Endometrium (tissue), 2 donors: ENCODE results near the gene COMMD7.

ENCODE experiments used
- FAIRE-seq: peaks from 2 replicates; lab custom pipeline; 2012; peaks lifted over from hg19 to GRCh38; lab: Jason Lieb, UNC
- donor health status: control.
- donor health status: control.

Gene COMMD7

DNA sequence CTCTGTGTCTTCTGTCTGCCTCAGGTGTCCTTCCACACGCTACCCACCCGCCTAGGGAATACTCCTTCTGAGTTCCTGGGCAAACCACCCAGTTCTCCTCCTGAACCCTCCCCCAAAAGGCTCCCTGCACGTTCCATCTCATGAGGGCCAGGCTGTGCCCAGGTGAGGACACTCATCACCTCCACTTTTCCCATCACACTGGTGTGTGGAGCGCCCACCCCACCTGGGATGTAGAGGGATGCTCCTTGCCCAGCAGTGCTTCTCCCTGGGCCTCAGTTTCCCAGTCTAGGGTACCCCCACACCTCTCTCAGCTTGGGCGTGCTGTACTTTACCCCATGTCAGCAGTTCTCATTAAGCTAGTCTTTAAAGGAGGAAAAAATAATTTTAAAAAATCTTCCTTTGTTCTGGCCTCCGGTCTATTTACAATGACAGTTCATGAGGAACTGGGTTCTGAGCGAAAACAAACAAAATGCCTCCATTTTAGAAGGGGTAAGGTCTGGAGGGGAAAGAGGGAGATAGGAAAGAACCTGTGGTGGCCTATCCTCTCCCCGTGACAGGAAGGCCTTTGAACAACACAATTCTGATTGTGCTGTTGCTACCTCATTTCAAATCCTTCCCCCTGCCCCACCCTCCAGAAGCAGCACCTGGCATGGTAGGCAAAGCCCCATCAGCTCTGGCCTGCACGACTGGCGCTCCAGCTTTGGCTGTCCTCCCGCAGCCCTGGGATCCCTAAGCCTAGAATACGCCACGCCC lies 67.9 kb downstream of the COMMD7 start:
- FAIRE-seq = no peak

DNA sequence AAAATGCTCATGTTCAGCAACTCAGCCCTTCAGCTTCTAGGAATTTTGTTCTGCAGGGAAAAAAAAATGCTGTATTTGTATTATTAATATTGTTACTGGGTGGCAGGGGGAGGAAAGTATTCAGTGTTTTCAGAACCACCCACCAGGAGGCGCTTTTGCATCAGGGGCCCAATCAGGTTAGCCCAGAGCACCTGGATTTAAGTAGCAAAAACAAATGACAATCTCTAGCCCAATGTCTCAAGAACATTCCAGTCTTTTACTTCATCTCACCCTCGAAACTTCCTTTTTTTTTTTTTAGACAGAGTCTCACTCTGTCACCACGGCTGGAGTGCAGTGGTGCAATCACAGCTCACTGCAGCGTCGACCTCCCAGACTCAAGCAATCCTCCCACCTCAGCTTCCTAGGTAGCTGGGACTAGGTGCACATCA lies 68.9 kb downstream of the COMMD7 start:
- FAIRE-seq = no peak

DNA sequence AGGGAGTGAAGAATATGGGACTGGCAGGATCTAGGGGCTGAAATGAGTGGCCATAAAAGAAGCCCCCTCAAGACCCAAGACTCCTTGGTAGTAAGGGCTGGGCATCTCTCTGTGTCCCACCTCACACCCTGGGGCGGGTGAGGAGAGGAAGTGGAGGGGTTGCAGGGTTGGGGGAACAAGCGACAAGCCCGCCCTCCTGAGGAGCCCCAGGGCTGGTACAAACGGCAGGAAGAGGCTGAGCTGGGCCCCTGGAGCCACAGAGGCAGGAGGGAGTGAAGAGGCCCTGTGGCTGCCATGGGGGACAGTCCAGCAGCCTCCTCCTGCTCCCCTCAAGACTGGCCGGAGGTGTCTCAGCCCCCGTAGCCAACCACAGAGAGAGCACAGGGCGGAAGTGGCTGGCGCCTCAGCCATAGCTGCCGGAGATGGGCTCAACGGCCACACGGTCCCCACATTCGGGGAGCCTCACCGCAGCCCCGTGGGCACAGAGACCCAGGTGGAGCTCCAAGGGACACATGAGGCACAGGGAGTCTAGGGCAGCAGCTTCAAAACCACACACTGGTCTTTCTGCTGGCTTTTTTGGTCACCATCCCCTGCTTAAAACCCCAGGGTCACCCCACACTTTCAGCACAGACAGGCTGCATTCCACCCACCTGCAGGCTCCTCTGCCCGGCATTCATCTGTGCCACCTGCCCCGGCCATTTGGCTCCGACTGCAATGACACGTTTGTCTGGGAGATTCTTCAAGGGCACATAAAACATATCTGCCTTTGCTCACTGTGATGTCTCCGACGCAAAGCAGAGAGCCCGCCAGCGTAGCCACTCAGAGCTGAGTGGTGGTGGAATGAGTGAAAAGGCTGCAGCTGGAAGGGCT lies 70.0 kb downstream of the COMMD7 start:
- FAIRE-seq = no peak

DNA sequence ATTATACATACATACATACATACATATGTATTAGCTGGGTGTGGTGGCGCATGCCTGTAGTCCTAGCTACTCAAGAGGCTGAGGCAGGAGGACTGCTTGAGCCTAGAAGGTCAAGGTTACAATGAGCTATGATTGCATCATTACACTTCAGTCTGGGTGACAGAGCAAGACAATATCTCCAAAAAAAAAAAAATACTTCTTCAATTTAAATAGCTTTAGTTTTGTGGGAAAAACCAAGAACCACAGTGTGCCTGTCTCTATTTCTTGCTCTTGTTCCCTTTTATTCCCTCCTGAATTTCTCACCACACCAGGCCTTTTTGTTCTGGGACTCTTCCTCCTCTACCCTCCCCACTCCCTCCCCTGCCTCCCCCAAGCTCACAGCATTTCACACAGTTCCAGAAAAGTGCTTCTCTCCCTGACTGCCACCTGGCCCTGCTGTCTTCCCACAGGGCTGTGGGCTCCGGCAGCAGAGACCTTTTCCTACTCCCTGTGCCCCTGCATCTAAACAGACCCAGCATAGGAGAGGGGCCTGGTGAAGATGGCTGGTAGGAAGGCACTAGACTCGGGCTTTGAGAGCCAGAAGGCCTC lies 70.8 kb downstream of the COMMD7 start:
- no peak for FAIRE-seq

DNA sequence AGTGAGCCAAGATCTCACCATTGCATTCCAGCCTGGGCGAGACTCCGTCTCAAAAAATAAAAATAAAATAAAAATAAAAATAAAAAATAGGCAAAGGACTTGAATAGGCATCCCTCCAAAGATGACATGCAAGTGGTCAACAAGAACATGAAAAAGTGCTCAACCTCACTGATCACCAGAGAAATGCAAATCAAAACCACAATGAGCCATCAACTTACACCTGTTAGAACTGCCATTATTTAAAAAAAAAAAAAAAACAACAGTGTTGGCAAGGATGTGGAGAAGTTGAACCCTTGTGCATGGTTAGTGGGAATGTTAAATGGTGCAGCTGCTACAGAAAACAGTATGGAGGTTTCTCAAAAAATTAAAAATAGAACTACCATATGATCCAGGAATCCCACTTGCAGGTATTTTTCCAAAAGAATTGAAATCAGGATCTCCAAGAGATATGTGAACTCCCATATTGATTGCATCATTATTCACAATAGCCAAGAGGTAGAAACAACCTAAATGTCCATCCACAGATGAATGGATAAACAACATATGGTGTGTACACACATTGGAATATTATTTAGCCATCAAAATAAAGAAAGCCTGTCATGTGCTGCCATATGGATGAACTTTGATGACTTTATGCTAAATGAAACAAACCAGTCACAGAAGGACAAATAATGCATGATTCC lies 72.4 kb downstream of the COMMD7 start:
- no peak for FAIRE-seq

DNA sequence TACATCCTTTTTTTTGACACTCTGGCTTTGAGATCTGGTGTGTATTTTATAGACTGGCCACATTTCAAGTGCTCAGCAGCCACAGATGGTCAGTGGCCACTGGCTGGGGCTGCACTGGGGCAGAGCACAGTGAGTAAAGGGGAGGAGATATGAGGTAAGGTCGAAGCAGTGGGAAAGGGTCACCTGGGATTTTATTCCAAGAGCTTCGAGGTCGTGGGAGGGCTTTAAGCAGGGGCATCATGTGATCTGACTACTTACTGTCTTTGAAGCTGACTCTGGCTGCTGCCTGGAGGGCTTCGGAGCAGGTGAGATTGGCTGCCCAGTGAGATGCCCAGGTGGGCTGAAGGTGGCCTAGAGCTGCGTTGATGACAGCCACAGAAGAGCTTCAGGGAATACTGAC lies 76.2 kb downstream of the COMMD7 start:
- FAIRE-seq = no peak

DNA sequence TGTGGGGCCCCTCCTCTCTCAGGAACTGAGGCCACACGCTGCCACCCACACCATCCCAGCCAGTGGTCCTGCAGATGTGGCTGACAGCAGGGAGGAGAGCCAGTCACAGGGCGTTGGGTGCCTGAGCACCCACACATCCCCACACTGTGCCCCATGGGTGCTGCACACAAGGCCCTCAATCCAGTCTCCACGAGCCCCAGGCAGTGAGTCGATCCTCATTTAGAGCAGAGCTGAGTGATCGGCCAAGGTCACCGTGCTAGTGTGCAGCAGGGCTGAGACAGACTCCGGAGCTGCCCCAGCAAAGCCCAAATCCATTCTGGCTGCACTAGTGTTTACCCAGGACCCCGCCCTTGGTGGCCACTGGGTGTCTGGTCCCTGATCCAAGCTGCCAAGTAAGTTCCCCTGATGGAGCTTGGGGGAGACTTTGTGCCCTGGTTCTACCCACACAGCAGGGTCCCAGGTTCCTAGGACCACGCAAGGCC lies 78.5 kb downstream of the COMMD7 start:
- no peak for FAIRE-seq

DNA sequence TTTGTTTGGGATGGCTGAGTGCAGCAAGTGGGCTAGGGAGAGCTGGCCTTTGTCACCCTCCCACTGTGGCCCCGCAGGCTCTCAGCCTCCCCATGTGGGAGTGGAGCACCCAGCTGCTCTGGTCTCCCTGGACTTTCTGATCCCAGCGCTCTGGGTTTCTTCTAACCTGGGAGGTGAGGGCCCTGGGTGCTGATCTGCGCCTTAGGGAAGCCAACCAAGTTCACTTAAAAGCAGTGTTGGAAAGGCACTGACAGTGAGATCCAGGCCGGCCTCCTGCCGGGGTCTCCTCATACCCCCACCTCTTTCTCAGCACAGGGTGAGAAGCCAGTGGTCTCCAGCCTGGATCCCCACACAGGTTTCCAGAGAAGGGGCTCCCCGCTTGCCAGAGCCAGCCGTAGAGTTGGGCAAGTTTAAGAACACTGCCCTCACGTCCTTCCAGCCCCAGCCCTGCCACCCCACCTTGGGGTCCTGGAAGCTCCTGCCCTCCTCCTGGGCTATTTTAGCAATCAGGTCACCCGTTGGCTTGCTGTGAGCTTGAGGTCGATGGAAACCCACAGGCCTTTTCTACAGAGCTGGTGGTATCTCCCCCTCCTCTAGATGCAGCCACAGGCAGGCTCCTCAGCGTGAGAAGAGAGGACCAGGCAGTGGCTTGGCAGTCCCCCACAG lies 79.1 kb downstream of the COMMD7 start:
- no peak for FAIRE-seq

DNA sequence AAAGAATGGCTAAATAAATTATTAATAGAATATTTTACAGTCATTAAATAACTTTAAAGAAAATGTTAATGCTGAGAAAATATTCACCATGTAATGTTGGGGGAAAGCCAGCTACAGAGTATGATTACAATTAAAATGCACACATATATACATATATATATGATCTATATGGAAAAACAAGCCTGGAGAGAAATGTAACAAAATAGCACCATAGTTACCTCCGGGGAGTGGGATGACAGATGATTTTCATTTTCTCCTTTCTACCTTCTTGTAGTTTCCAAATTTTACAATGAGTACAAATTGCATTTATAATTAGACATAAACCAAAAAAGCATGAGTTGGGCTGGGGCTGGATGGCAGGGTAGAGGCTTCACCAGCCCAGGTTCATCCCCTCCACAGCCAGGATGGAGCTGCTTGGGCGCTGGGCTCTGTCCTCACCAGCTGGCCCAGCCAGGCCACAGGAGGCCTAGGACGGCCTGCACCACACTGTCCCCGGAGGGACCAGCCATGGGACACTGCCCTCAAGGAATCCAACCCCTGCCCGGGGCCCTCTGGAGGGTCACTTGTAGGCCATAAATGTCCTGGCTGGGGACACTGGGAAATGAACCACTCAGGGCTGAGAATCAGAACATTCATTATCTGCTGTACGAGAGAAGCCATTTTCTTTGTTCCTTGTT lies 79.8 kb downstream of the COMMD7 start:
- no peak for FAIRE-seq

DNA sequence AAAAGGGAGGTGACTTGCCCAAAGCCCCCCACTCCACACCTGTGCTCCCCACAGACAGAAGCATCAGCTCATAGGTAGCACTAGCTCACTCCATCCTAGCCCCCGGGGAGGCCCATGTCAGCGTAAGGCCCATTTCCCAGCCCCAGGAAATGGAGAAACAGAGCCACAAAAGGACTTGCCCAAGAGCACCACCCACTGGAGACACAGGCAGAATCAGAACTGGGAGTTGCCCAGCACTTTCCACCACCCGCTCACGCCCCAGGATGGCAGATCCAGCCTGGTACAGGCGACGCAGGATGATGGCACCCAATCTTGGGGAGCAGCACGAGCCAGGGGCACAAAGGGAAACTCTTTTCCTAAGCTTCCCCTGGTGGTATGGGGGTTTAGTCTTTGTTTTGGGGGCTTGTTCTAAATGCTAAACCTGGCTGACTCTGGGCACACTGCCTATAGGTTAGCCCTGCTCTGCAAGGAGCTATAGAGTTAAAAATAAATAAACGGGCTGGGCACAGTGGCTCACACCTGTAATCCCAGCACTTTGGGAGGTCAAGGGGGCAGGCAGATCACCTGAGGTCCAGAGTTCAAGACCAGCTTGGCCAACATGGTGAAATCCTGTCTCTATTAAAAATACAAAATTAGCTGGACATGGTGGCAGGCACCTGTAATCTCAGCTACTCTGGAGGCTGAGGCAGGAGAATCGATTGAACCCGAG lies 81.3 kb downstream of the COMMD7 start:
- FAIRE-seq = no peak

DNA sequence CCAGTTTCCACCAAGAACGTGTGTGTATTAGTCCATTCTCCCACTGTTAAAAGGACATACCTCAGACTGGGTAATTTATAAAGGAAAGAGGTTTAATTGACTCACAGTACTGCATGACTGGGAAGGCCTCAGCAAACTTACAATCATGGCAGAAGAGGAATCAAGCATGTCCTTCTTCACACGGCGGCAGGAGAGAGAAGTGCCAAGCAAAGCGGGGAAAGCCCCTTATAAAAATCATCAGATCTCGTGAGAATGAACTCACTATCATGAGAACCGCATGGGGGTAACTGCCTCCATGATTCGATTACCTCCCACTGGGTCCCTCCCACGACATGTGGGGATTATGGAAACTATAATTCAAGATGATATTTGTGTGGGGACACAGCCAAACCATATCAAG lies 82.6 kb downstream of the COMMD7 start:
- no peak for FAIRE-seq

DNA sequence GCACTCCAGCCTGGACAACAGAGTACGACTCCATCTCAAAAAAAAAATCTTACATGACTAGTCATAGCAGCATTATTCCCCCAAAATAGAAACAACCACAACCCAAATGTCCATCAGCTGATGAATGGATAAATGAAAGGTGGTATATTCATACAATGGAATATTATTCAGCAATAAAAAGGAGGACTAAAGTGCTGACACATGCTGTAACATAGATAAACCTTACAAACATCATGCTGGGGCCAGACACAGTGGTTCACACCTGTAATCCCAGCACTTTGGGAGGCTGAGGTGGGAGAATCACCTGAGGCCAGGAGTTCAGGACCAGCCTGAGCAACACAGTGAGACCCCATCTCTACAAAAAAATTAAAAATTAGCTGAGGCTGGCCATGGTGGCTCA lies 86.4 kb downstream of the COMMD7 start:
- FAIRE-seq = no peak

DNA sequence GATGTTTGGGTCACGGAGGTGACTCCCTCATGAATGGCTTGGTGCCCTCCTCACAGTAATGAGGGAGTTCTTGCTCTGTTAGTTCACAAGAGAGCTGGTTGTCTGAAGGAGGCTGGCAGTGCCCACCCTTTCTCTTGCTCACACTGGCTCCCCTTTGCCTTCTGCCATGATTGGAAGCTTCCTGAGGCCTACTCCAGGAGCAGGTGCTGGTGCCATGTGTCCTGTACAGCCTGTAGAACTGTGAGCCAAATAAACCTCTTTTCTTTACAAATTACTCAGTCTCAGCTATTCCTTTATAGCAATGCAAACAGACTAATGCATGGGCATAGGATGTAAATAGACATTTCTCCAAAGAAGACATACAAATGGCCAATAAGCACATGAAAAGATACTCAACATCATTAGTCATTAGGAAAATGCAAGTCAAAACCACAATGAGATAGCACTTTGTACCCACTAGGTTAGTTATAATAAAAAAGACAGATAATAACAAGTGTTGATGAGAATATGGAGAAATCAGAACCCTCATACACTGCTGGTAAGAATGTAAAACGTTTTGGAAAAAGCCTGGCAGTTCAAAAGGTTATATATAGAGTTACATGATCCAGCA lies 87.3 kb downstream of the COMMD7 start:
- no peak for FAIRE-seq

DNA sequence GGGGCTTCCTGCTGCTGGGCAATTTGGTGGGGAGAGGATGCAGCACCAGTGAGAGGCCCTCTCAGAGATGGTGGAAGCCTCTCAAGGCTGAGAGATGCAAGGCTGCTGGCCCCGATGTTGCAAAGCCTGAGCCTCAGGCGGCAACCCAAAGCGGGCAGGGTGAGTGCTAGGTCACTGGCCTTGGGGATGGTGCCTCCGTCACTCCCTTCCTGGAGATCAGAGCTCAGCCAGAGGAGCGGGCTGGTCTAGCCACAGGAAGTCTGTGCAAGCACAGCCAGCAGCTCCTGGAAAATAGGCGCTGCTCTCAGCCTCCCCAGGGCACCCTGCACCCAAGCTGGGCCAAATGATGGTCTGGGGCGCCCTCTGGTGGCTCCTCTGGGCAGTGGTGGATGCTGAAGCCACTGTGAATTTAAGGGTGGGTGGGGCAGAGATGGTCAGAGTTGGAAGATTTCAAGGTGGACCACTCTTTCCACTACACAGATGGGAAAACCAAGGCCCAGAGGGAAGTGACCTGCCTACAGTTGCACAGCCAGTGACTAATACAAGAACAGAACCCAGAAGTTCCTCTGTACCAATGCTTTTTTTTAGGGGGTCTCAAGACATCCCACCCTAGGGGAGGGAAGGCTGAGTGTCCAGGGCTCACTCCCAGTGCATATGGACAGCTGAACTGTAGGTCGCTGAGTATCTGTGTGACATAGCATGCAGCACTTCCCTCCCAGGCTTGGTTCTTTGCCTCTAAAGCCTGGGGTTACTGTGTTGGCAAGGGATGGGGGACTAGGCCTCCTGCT lies 90.3 kb downstream of the COMMD7 start:
- FAIRE-seq = no peak
